ENCODE results near the gene SLAMF1. TPM values are rescaled to one million over a fixed set of nuclear protein-coding genes. Genes with fewer than 3 reads are reported as not detected.

SLAMF1 gene
- total and polyA plus RNA-seq, 2 donors: 46.6 to 115 TPM

DNA sequence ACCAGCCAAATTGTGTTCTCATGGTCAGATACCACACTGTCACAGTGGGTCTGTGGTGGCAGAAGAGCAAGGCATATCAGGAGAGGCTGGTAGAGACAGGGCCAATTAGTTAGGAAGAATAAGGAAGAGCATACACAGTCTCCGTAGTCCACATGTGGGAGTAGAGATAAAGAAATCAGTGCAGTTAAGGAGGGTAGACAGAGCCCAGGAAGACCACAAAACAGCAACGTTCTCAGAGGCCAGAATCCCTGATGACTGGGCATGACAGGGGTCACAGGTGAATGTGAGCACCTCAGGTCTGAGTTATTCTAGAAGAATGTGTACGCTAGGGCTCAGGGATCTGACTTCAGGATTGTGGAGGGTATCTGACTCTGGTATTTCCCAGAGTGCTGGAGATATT, 33.0 kb upstream of the SLAMF1 start:
- Histone ChIP-seq H3K9me3 (ENCODE audit: control insufficient read depth in 2 of 2, insufficient read depth in 1 of 2, low read length in 1 of 2) (no peaks in the 10 kb centered on the region), H3K27ac (ENCODE audit: low read depth in 1 of 2, low read length in 1 of 2) (no peak overlapping the region), H3K27me3 (ENCODE audit: control insufficient read depth in 2 of 2, insufficient read depth in 1 of 2, low read length in 1 of 2) (no peaks in the 10 kb centered on the region), H3K4me3 (ENCODE audit: low read length in 2 of 2) (no peak overlapping the region), H3K36me3 (ENCODE audit: control insufficient read depth in 2 of 2, insufficient read depth in 2 of 2, low read length in 1 of 2) (peaks cover 59 to 89% of the 10 kb centered on the region in 2 donors), H3K4me1 (ENCODE audit: control insufficient read depth in 2 of 2, insufficient read depth in 2 of 2, low read length in 2 of 2) (peaks cover 16 to 65% of the 10 kb centered on the region in 2 donors)
- no peak for DNase-seq (ENCODE audit: low read depth in 6 of 9, low spot score in 9 of 9)
- WGBS: 94% methylated on average over 3 of the region's 3 CpGs

DNA sequence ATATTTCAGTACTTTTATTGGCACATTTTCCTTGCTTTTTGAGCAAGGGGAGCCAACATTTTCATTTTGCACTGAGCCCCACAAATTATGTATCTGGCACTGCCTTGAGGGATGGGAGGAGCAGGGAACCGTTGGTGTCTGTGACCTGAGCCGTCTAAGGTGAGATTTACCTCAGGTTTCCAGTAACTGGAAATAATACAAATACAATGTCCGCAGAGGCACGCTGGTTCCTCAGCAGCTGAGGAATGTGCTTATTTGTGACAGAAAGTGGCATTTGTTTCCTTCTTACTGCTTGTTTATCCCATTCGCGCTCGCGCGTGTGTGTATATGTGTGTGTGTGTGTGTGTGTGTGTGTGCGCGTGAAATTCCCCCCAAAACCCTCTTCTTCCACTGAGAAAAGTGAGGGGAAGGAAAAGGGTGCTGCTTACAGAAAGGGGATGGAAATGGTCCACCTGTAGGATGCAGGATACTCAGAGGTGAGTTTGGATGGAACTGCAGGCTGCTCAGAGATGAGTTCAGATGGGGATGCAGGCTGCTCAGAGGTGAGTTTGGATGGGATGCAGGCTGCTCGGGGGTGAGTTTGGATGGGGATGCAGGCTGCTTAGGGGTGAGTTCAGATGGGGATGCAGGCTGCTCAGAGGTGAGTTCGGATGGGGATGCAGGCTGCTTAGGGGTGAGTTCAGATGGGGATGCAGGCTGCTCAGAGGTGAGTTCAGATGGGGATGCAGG, 30.2 kb upstream of the SLAMF1 start:
- 89% methylated on average over 13 of the region's 13 CpGs for WGBS
- Histone ChIP-seq H3K9me3 (ENCODE audit: control insufficient read depth in 2 of 2, insufficient read depth in 1 of 2, low read length in 1 of 2) (no peaks in the 10 kb centered on the region), H3K27ac (ENCODE audit: low read depth in 1 of 2, low read length in 1 of 2) (no peak overlapping the region), H3K36me3 (ENCODE audit: control insufficient read depth in 2 of 2, insufficient read depth in 2 of 2, low read length in 1 of 2) (peaks cover 46 to 61% of the 10 kb centered on the region in 2 donors), H3K27me3 (ENCODE audit: control insufficient read depth in 2 of 2, insufficient read depth in 1 of 2, low read length in 1 of 2) (no peaks in the 10 kb centered on the region), H3K4me1 (ENCODE audit: control insufficient read depth in 2 of 2, insufficient read depth in 2 of 2, low read length in 2 of 2) (peaks cover 21 to 79% of the 10 kb centered on the region in 2 donors), H3K4me3 (ENCODE audit: low read length in 2 of 2) (no peak overlapping the region)
- no peak for DNase-seq (ENCODE audit: low read depth in 6 of 9, low spot score in 9 of 9)

DNA sequence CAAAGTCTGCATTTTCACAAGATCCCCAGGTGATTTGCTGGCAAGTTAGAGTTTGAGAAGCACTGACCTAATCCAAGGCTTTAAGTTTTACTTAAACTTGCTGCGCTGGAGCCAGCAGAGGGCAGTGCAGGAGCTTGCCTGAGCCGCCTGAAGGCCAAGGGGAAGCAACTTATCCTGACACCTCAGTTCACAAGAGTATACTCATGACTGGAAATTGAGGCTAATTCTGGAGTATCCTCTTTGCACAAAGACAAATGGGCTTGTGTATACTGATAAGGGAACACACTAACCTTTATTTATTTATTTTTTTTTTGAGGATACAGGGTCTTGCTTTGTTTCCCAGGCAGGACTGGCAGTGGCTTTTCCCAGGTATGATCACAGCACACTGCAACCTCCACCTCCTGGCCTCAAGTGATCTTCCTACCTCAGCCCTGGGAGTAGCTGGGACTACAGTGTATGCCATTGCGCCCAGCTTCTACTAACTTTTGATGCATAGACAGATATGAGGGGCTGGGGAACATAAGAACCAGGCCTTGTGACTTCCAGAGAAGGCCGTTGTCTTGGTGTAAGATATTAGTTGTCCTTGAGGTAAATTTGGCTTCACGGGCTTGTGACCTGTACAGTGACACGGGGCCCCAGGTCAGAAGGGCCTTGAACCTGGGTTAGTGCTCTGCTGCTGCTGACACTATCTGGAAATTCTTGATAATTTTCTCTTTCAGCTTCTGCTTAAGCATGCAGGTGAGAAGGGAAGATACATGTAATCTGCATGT, 29.0 kb upstream of the SLAMF1 start:
- WGBS: 63% methylated on average over 6 of the region's 6 CpGs
- Histone ChIP-seq H3K4me3 (ENCODE audit: low read length in 2 of 2) (peak overlapping the region; percentile 33 to 41), H3K27me3 (ENCODE audit: control insufficient read depth in 2 of 2, insufficient read depth in 1 of 2, low read length in 1 of 2) (no peaks in the 10 kb centered on the region), H3K36me3 (ENCODE audit: control insufficient read depth in 2 of 2, insufficient read depth in 2 of 2, low read length in 1 of 2) (peaks cover 37 to 49% of the 10 kb centered on the region in 2 donors), H3K27ac (ENCODE audit: low read depth in 1 of 2, low read length in 1 of 2) (peak overlapping the region; percentile 89 to 95), H3K4me1 (ENCODE audit: control insufficient read depth in 2 of 2, insufficient read depth in 2 of 2, low read length in 2 of 2) (peaks cover 22 to 77% of the 10 kb centered on the region in 2 donors), H3K9me3 (ENCODE audit: control insufficient read depth in 2 of 2, insufficient read depth in 1 of 2, low read length in 1 of 2) (no peaks in the 10 kb centered on the region)
- DNase-seq (ENCODE audit: low read depth in 6 of 9, low spot score in 9 of 9): peak in 7 of 9 donors; percentile 71 to 91 (median 77)

DNA sequence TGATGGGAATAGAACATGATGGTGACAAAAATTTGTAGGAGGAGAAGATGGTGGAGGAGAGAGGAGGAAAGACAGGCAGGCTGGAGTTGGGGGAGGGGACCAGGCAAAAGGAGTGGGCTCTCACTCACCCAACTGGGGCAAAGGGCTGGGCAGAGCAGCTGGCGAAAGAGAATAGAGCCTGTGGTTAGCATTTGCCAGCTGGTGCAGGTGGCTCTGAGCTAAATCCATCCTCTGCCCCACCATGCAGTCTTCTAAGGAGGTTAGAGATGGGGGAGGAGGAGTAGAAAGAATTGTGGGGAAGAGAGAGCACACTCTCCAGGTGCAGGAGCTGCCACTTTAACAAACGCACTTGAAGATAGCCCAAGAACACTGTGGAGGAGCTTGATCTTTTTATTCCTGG, 27.6 kb upstream of the SLAMF1 start:
- Histone ChIP-seq H3K4me3 (ENCODE audit: low read length in 2 of 2) (peak overlapping the region; percentile 41 to 51), H3K9me3 (ENCODE audit: control insufficient read depth in 2 of 2, insufficient read depth in 1 of 2, low read length in 1 of 2) (peaks cover 0 to 3% of the 10 kb centered on the region in 2 donors), H3K27ac (ENCODE audit: low read depth in 1 of 2, low read length in 1 of 2) (peak overlapping the region; percentile 75 to 95), H3K27me3 (ENCODE audit: control insufficient read depth in 2 of 2, insufficient read depth in 1 of 2, low read length in 1 of 2) (no peaks in the 10 kb centered on the region), H3K36me3 (ENCODE audit: control insufficient read depth in 2 of 2, insufficient read depth in 2 of 2, low read length in 1 of 2) (peaks cover 23 to 35% of the 10 kb centered on the region in 2 donors), H3K4me1 (ENCODE audit: control insufficient read depth in 2 of 2, insufficient read depth in 2 of 2, low read length in 2 of 2) (peaks cover 22 to 76% of the 10 kb centered on the region in 2 donors)
- peak in 7 of 9 donors; percentile 61 to 91 (median 80) for DNase-seq (ENCODE audit: low read depth in 6 of 9, low spot score in 9 of 9)
- 9% methylated on average over 2 of the region's 2 CpGs for WGBS

DNA sequence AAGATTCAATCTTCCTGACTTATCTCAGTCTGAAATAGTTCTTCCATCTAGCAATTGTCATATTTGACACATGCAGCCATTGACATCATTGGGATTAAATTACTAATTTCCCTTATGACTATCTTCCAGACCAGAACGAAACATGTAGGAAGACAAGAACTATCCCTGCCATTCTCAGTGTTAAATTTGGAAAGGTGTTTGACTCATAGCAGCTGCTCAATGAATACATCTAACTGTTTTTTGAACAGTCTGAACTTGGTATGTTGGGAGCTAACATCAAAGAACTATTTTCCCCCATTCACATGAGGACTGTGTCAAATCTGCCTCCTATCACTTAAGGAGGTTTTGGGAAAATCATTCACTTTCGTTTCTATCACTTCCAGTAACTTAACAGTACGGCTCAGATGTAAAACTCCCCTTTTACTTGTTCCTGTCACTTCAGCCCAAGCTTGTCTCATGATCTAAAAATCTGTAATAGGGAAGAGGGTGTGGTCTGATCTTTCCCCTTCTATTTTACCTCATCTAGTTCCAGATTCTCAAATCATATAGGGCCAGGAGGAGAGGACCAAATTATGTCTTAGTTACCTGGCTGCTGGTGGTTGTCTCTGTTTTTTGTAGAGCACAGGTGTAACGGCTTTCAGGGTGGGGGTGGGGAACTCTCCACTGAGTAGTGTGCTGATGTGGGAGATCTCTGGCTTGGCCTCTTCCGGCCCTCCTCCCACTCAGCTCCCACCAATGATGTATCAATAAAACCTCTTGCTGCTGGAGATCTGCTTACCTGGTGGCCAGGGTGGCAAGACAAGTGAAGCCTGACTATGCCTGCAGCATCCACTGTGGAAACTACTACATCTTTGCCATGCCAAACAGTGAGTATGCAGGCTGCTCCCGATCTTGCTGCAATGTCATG, 26.2 kb upstream of the SLAMF1 start:
- DNase-seq (ENCODE audit: low read depth in 6 of 9, low spot score in 9 of 9): peak in 6 of 9 donors; percentile 40 to 85 (median 73)
- whole genome bisulfite sequencing: 41% methylated on average over 6 of the region's 6 CpGs
- peak overlapping the region; percentile 41 to 51 for H3K4me3 ChIP-seq (ENCODE audit: low read length in 2 of 2)
- peaks cover 13 to 21% of the 10 kb centered on the region in 2 donors for H3K36me3 ChIP-seq (ENCODE audit: control insufficient read depth in 2 of 2, insufficient read depth in 2 of 2, low read length in 1 of 2)
- no peaks in the 10 kb centered on the region for H3K27me3 ChIP-seq (ENCODE audit: control insufficient read depth in 2 of 2, insufficient read depth in 1 of 2, low read length in 1 of 2)
- H3K9me3 ChIP-seq (ENCODE audit: control insufficient read depth in 2 of 2, insufficient read depth in 1 of 2, low read length in 1 of 2): peaks cover 0 to 3% of the 10 kb centered on the region in 2 donors
- H3K27ac ChIP-seq (ENCODE audit: low read depth in 1 of 2, low read length in 1 of 2): peak overlapping the region; percentile 75 to 95
- peaks cover 22 to 72% of the 10 kb centered on the region in 2 donors for H3K4me1 ChIP-seq (ENCODE audit: control insufficient read depth in 2 of 2, insufficient read depth in 2 of 2, low read length in 2 of 2)

DNA sequence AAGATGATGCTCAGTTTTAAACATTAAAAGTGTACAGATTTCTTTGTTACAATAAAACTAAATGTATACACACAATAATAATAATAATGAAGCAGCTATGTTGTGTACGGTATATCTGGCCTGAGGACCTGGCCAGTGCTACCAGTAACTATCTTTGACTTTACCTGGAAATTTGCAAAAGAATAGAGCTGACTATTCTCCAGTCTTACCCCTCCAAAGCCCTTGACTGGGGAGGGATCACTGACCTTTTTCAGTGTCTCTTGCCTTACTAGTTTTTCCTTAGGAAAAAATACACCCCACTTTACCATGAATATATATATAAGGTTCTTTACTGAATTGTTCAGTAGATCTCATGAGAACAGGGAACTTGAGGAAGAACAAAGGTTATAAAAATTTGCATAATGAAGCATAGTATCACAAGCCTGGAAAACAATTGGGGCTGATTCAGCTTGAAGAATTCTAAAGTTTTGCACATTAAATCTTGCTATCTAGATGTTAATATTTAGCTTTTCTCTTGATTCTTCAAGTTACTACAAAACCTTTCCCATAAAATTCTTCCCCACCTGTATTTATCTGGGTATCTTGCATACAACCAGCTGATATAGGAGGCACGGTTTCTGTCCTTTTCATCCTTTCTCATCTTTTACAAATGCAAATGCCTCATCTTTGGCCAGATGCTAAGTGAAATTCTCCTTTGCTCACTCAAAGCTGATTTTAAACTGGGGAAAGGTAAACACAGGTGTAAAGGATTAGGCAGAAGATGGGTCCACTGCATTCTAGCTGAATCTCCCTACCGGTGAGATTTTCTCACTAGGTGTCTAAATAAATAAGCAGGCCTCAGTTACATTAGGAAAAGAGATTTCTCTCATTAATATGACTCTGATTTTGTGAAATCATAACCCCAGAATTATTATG, 25.0 kb upstream of the SLAMF1 start:
- Histone ChIP-seq H3K4me1 (ENCODE audit: control insufficient read depth in 2 of 2, insufficient read depth in 2 of 2, low read length in 2 of 2) (peaks cover 20 to 60% of the 10 kb centered on the region in 2 donors), H3K9me3 (ENCODE audit: control insufficient read depth in 2 of 2, insufficient read depth in 1 of 2, low read length in 1 of 2) (peaks cover 0 to 3% of the 10 kb centered on the region in 2 donors), H3K4me3 (ENCODE audit: low read length in 2 of 2) (no peak overlapping the region), H3K27me3 (ENCODE audit: control insufficient read depth in 2 of 2, insufficient read depth in 1 of 2, low read length in 1 of 2) (no peaks in the 10 kb centered on the region), H3K27ac (ENCODE audit: low read depth in 1 of 2, low read length in 1 of 2) (peak overlapping the region in 1 of 2 donors; percentile 95), H3K36me3 (ENCODE audit: control insufficient read depth in 2 of 2, insufficient read depth in 2 of 2, low read length in 1 of 2) (peaks cover 1 to 10% of the 10 kb centered on the region in 2 donors)
- no peak for DNase-seq (ENCODE audit: low read depth in 6 of 9, low spot score in 9 of 9)
- 66% methylated on average over 3 of the region's 3 CpGs for WGBS

DNA sequence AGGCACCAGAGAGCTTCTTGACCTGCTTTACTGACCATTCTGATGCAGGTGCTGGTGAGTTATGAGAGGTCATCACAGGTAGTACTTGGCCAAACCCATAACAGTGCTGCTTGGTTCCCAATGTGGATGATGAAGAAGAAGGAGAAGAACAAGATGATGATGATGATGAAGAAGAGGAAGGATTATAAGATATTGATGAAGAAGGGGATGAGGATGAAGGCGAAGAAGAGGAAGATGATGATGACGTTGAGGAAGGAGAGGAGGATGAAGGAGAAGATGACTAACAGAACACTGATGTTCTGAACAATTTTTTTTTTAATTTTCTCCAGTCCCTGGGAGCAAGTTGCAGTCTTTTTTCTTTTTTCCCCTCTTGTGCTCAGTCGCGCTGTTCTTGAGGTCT, 23.9 kb upstream of the SLAMF1 start:
- peaks cover 0 to 1% of the 10 kb centered on the region in 2 donors for H3K36me3 ChIP-seq (ENCODE audit: control insufficient read depth in 2 of 2, insufficient read depth in 2 of 2, low read length in 1 of 2)
- no peak overlapping the region for H3K4me3 ChIP-seq (ENCODE audit: low read length in 2 of 2)
- no peak for DNase-seq (ENCODE audit: low read depth in 6 of 9, low spot score in 9 of 9)
- H3K4me1 ChIP-seq (ENCODE audit: control insufficient read depth in 2 of 2, insufficient read depth in 2 of 2, low read length in 2 of 2): peaks cover 23 to 58% of the 10 kb centered on the region in 2 donors
- WGBS: 90% methylated on average over 4 of the region's 4 CpGs
- no peak overlapping the region for H3K27ac ChIP-seq (ENCODE audit: low read depth in 1 of 2, low read length in 1 of 2)
- peaks cover 0 to 3% of the 10 kb centered on the region in 2 donors for H3K9me3 ChIP-seq (ENCODE audit: control insufficient read depth in 2 of 2, insufficient read depth in 1 of 2, low read length in 1 of 2)
- H3K27me3 ChIP-seq (ENCODE audit: control insufficient read depth in 2 of 2, insufficient read depth in 1 of 2, low read length in 1 of 2): no peaks in the 10 kb centered on the region

DNA sequence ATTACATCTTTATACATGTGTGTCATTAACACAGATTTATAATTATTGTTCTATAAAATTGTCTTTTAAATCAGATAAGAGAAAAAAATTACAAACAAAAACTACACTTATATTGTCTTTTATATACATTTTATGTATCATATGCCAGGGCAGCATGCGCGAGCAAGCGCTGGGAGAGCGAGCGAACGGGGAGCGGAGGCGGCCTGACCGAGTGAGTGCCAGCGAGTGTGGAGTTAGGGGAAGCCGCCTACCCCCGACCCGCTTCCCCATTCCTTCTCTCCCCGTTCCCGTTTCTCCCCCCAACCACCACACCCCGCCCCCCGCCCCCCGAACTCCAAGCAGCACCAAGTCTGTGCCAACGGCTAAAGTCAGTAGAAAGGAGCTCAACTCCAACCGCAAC, 23.0 kb upstream of the SLAMF1 start:
- Histone ChIP-seq H3K9me3 (ENCODE audit: control insufficient read depth in 2 of 2, insufficient read depth in 1 of 2, low read length in 1 of 2) (peaks cover 0 to 3% of the 10 kb centered on the region in 2 donors), H3K27me3 (ENCODE audit: control insufficient read depth in 2 of 2, insufficient read depth in 1 of 2, low read length in 1 of 2) (no peaks in the 10 kb centered on the region), H3K27ac (ENCODE audit: low read depth in 1 of 2, low read length in 1 of 2) (no peak overlapping the region), H3K36me3 (ENCODE audit: control insufficient read depth in 2 of 2, insufficient read depth in 2 of 2, low read length in 1 of 2) (no peaks in the 10 kb centered on the region), H3K4me1 (ENCODE audit: control insufficient read depth in 2 of 2, insufficient read depth in 2 of 2, low read length in 2 of 2) (peaks cover 27 to 58% of the 10 kb centered on the region in 2 donors), H3K4me3 (ENCODE audit: low read length in 2 of 2) (no peak overlapping the region)
- no peak for DNase-seq (ENCODE audit: low read depth in 6 of 9, low spot score in 9 of 9)
- 99% methylated on average over 20 of the region's 20 CpGs for WGBS

All from thymus (tissue), 11 donors.